AG04449 (cell line): ENCODE data around the gene TBL1Y.
"Not testable (repeated sequence)": the region's sequence is repeated elsewhere in the genome, so short reads cannot be mapped to it uniquely, and the experiment has no call there.

Experiments used
- CTCF ChIA-PET: fragments of 350-600 bp; formaldehyde crosslinking; extraction: SDS; loops from one replicate; lab custom pipeline; 2021; ENCODE audit warnings: antibody characterized with exemption; lab: Yijun Ruan, JAX
- POLR2A ChIA-PET: fragments of 400-600, 350-600 bp; formaldehyde crosslinking; extraction: SDS; loops from one replicate; lab custom pipeline; 2020; ENCODE audit warnings: antibody characterized with exemption, inconsistent platforms; lab: Yijun Ruan, JAX
- DNase-seq: peaks from one replicate; pipeline ENCODE4 v3.0.0-alpha.2; 2010; ENCODE audit warnings: low read depth, low spot score
- H3K4me3 ChIP-seq: 2 replicates; pipeline ENCODE4 v1.5.1; 2011; ENCODE audit warnings: low read depth, mild to moderate bottlenecking, control low read depth, low read length
- TF ChIP-seq, protein P1 (sequence below): IDR thresholded peaks from one replicate; pipeline ENCODE4 v1.5.1; 2011; ENCODE audit warnings: mild to moderate bottlenecking, moderate library complexity, low read length, control low read depth, inconsistent platforms; ENCODE audit not compliant: insufficient read depth; ENCODE audit errors: missing control alignments

TBL1Y gene

GRCh38 chrY:7017244-7018080 is 107.0 kb downstream of the TBL1Y start:
- TF ChIP-seq, protein P1, sequence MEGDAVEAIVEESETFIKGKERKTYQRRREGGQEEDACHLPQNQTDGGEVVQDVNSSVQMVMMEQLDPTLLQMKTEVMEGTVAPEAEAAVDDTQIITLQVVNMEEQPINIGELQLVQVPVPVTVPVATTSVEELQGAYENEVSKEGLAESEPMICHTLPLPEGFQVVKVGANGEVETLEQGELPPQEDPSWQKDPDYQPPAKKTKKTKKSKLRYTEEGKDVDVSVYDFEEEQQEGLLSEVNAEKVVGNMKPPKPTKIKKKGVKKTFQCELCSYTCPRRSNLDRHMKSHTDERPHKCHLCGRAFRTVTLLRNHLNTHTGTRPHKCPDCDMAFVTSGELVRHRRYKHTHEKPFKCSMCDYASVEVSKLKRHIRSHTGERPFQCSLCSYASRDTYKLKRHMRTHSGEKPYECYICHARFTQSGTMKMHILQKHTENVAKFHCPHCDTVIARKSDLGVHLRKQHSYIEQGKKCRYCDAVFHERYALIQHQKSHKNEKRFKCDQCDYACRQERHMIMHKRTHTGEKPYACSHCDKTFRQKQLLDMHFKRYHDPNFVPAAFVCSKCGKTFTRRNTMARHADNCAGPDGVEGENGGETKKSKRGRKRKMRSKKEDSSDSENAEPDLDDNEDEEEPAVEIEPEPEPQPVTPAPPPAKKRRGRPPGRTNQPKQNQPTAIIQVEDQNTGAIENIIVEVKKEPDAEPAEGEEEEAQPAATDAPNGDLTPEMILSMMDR = no peak
- CTCF ChIA-PET = no interaction called here
- POLR2A ChIA-PET = no interaction called here

DNA sequence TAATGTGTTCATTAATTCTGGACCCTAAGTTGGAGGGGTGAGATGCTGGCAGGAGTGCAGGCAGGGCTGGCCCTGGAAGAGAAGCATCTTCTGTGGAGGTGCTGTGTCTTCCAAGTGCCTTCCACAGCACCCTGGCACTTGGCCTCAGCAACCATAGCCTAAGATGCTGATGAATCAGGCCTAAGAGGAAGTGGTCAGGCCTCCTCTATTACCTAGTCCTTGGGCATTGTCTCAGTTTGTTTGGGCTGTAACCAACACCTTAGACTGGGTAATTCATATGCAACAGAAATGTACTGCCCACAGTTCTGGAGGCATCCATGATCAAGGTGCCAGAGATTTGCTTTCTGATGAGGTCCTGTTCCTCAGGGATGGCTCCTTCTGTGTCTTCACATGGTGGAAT is 128.5 kb downstream of the TBL1Y start:
- POLR2A ChIA-PET = no interaction called here
- no peak for DNase-seq
- H3K4me3 ChIP-seq = no peak overlapping the region
- TF ChIP-seq, protein P1 = no peak
- CTCF ChIA-PET = no interaction called here

More at GRCh38 chrY:7017244-7018080, 107.0 kb downstream of the TBL1Y start:
- H3K4me3 ChIP-seq = no peak overlapping the region
- DNase-seq = no peak

DNA sequence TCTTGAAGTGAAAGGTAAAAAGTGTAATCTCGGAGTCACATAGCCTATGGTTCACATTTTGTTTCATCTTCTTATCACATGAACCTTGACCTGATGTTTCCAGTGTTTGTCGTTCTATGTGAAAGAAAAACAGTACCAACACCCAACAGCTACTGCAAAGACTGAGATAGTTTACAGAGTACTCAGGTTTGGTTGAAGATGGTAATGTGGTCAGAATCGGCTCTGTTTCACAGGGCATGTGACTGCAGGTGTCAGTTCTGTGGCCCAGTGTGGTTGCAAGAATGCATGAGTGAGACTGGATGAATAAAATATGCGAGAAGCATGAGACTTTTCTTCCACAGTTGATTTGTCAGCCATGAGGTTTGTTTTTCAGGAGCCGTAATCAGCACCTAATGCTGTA is 130.2 kb downstream of the TBL1Y start:
- TF ChIP-seq, protein P1 = no peak
- ChIA-PET CTCF (no interaction called here), POLR2A (no interaction called here)
- no peak for DNase-seq
- H3K4me3 ChIP-seq = no peak overlapping the region

DNA sequence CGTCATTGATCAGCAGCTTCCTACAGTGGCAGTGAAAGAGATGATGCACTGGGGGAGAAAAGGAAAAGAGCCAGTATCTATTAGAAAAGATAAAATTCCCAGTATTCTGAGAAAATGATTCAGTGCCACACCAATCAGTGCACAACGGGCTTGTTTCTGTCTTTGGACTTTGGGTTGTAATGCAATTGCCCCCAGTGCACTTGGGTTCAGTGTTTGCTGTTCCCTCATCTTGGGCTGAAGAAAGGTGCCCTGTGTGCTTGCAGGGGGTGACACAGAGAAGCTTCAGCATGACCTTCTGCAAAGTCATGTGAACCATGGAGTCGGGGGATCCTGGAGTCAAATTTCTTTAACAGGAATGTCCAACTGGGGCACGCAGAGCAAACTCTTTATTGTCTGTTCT is 131.5 kb downstream of the TBL1Y start:
- ChIA-PET POLR2A (no interaction called here), CTCF (no interaction called here)
- TF ChIP-seq, protein P1 = no peak
- DNase-seq = no peak
- no peak overlapping the region for H3K4me3 ChIP-seq

DNA sequence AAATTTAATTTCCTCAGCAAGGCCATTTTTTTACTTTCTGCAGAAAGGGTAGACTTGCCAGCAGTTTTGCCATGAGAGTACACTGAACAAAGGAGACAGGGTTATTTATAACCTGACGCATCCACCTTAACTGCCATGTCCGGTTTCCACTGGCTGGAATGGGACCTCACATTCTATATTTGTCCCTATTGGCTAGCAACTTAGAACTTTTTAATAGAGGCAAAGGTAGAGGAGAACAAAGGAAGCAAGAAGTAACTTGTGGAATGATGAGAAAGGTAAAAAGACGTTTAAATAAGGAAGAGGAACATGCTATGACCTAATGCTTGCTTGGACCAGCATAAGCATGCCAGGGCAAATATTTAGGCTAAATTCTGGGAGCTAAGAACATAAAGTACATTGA is 142.0 kb downstream of the TBL1Y start:
- DNase-seq, POLR2A ChIA-PET, H3K4me3 ChIP-seq, CTCF ChIA-PET: not testable (repeated sequence)

DNA sequence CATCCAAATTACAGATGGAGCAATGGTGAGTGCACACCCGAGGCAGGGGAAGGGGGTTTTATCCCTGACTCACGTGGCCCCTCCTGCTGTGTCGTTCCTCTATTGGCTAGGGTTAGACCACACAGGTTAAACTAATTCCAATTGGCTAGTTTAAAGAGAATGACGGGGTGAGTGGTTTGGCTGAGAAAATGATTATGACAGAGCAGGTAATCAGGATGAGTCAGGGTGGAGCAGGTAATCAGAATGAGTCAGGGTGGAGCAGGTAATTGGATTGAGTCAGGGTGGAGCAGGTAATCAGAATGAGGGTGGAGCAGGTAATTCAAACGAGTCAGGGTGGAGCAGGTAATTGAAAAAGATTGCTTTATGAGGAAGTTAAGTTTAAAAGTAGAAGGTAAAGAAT is 146.4 kb downstream of the TBL1Y start:
- DNase-seq = no peak
- no peak overlapping the region for H3K4me3 ChIP-seq
- TF ChIP-seq, protein P1 = no peak
- ChIA-PET POLR2A (no interaction called here), CTCF (no interaction called here)

DNA sequence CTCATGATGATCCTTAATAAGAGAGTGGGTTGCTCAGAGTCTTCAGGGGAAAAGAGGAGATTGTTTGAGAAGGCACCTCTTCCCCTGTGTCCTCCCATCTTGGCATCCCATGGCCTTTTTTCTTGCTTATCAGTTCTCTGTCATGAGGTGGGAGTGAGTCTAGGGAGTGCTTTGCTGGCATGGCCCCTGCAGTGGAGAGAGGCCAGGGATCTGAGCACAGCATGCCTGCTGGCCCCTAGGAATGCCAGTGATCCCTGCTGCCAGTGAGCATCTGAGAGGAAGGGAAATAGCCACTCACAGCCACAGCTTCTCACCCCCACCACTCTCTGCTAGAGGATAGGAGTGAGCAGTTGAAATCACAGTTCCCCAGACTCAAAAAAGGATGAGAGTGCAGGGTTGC is 168.2 kb downstream of the TBL1Y start:
- TF ChIP-seq, protein P1 = no peak
- ChIA-PET POLR2A (no interaction called here), CTCF (no interaction called here)
- no peak overlapping the region for H3K4me3 ChIP-seq
- no peak for DNase-seq

- POLR2A ChIA-PET, H3K4me3 ChIP-seq, CTCF ChIA-PET, DNase-seq: not testable (repeated sequence)
Measured at GRCh38 chrY:7080548-7080947, 170.1 kb downstream of the TBL1Y start.
